GM21526 (cell line): Measurements from ENCODE around the gene THOC6.

ENCODE experiments used
- ATAC-seq: cut with Tn5 transposase; IDR thresholded peaks from one replicate; pipeline ENCODE4 v1.9.1; 2021; ENCODE audit warnings: moderate library complexity; ENCODE audit not compliant: unreplicated experiment, low FRiP score

The THOC6 gene

DNA sequence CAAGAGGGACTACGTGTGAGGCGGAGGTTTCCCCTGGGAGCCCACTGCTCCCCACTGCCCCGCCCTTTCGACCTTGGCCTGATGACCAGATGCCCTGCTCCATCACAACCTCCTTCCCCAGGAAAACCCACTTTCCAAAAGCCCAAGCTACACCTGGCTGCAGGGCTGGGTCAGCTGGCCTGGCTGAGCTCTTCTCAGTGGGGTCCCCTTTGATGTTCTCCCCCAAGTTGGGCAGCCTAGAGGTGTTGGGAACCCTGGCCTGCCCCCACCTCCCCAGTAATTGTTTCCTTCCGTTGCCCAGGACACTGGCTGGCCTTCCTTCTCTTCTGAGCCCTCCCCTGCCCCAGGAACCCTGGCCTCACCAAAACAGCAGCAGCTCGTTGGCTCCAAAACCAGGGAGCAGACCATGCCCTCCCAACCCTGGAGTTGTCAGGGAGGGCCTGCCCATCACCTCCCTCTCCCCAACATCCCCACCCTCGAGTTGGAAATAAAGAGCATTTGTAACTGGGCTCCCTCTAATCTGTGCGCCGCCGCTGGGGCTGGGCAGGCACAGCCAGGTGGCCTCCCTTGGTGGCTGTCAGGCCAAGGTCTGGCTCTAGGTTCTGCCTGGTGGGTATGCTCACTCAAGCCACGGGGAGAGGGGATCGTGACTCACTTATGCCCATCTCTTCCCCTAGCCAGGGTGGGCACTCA is 9.7 kb upstream of the THOC6 start:
- no peak for ATAC-seq

DNA sequence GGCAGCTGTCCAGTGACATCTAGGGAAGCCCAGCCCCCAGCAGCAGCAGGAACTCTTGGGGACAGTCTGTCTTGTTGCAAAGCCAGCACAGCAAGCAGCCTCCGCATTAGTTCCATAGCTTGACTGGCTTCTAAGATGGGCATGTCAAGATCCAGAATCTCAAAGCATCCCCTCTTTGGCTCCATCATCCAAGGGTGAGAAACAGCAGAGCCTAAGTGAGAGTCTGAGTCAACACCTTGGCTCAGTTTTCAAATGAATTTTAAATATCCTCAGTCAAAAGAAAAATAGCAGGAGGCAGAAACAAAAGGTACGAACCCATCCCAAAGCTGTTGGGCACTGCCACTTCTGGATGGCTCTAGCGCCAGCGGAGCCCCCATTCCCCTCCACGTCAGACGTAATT is 8.9 kb upstream of the THOC6 start:
- ATAC-seq: no peak

DNA sequence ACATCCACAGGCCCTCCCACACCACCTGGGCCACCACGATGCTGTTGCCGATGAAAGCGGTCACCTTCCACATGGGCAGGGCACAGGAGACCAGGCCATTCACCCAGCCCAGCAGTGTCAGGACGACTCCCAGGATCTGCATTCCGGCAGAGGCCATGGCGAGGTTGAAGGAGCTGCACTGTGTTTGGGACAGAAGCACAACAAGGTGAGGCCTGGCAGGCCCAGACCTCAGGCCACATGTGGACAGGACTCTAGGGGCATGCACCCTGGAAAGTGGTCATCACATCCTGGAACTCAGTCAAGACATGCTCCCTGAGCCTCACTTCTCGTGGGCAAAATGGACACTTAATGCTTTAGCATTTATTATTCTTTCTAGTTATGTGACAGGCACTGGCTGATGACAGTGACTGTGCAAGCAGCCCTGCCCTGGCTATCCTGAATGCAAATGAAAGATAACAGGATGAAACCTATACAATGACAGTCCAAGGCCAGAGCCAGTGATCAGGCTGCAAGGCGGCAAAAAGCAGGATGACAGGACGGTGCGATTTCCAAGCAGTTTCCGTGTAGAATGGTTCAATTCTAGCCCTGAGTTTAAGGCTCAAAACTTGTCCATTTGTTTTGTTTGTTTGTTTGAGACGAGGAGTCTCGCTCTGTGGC is 7.8 kb upstream of the THOC6 start:
- ATAC-seq: no peak

DNA sequence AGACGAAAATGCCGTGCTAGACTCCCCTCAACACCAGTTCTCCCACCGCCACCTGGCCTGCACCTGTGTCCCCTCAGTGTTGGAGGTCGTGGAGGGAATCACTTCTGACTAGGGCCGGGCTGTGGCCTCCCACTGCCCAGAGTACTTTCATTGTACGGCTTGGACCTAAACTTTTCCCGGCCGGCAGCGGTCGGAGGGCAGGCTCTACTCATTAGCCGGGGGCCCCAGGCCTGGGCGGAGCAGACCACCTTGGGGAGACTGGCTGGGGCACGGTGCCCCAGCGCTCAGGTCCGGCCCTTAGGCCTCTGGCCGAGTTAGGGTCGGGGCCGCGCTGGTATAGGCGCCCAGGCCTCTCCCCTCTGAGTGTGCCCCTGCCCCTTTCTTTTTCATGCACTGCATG is 6.5 kb upstream of the THOC6 start:
- no peak for ATAC-seq

DNA sequence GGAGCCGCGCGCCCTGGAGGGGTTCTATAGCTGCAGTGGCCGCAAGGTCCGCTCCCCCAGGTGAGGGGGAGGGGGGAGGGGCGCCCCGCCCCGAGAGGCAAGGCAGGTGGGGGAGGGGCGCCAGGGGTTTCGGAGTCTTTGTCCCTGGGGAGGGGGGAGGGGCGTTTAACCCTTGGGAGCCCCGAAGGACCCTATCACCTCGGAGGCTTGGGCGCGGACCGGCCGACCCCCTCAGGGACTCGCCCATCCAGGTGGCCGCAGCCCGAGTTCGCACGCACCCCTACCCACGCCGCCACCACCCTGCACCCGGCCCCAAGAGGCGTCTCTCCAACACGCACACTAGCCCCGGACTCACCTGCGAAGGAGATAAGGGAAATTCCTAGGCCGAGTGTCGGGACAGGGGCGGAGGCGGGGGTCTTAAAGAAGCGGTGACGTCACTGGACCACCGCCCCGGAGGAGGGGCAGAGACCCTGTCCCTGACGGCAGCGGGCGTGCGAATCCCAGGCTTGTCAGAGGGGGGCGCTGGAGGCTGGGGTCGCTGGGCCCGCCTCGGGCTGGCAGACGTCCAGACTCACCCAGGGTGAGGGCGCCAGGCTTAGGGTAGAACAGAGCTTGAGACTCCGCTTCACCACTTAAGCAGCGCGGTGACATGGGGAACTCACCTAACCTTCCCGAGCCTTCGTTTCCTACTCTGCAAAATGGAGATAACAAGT is 5.9 kb upstream of the THOC6 start, which contains the start of gene CLDN6:
Gene CLDN6, minus strand, starts transcription at position 390 of the 713 bp plus-strand sequence. CDS start 2,162 bp downstream, outside the sequence.
- no peak for ATAC-seq

DNA sequence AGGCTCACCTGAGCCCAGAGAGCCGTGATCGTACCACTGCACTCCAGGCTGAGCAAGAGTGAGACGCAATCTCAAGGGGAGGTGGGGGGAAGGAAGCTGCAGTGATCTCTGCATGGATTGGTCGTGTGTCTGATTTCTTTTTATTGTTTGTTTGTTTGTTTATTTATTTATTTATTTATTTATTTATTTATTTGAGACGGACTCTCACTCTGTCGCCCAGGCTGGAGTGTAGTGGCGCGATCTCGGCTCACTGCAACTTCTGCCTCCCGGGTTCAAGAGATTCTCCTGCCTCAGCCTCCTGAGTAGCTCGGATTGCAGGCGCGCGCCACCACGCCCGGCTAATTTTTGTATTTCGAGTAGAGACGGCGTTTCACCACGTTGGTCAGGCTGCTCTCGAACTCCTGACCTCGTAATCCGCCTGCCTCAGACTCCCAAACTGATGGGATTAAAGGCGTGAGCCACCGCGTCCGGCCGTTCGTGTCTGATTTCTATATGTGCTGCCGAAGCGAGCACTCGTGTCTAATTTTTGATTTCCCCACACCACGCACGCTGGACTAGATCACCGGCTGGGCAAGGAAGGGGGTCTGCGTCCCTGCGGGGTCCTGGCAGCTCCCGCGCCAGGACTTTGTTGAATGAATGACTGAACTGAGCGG is 4.1 kb upstream of the THOC6 start:
- no peak for ATAC-seq

DNA sequence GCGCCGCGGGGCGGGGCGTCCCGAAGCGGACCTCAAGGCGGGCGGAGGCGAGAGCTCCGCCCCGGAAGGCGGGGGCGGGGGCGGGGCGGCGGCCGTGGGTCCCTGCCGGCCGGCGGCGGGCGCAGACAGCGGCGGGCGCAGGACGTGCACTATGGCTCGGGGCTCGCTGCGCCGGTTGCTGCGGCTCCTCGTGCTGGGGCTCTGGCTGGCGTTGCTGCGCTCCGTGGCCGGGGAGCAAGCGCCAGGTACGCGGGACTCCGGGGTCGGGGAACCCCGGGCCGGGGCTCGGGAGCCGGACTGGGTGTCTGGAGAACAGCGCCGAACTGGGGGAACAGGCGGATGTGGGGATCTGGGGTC is 3.6 kb upstream of the THOC6 start, which contains the start of gene TNFRSF12A:
Gene TNFRSF12A, plus strand, starts transcription at position 122 of the 357 bp plus-strand sequence. Its CDS starts 30 bp downstream, at position 152.
- ATAC-seq: no peak

DNA sequence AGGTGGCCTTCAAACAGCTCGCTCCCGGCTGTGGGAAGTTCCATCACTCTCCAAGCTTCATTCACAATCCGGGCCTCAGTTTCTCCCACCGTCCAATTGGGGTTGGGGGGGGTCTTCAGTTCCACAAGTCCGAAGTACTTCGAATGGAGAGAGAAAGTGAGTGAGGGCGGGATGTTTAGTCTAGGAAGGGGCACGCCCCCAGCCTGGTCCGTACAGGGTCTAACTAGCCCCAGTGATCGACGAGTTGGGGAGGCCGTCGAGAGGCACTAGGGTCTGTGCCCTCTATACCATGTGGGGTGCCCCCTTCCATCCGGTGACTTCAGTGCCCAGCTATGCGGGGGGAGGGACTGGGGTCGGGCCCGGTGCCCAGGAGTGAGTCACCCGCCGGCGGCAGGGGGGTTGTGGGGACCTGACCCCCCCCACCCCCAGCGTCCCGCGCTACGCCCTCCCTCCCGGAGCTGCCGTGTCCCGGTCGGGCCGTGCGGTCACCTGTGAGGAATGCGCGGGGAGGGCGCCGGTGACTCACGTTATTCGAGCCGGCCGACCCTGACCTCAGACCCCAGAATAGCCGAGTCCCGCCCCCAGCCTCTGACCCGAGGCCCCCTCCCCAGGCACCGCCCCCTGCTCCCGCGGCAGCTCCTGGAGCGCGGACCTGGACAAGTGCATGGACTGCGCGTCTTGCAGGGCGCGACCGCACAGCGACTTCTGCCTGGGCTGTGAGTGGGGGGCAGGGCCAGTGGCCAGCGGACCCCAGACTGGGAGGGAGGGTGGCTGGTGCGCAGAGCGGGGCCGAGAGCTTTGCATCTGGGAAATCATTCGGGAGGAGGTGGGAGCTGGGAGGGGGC is 3.0 kb upstream of the THOC6 start:
- ATAC-seq: no peak

DNA sequence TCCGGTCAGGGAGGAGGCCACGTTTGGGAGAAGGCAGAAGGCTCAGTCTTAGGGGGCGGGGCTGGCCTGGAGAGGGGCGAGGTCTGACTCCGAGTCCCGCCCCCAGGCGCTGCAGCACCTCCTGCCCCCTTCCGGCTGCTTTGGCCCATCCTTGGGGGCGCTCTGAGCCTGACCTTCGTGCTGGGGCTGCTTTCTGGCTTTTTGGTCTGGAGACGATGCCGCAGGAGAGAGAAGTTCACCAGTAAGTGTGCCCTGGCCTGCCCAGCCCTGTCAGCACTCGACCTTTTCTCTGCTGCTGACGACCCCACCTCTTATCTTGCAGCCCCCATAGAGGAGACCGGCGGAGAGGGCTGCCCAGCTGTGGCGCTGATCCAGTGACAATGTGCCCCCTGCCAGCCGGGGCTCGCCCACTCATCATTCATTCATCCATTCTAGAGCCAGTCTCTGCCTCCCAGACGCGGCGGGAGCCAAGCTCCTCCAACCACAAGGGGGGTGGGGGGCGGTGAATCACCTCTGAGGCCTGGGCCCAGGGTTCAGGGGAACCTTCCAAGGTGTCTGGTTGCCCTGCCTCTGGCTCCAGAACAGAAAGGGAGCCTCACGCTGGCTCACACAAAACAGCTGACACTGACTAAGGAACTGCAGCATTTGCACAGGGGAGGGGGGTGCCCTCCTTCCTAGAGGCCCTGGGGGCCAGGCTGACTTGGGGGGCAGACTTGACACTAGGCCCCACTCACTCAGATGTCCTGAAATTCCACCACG is 2.2 kb upstream of the THOC6 start:
- ATAC-seq: no peak

DNA sequence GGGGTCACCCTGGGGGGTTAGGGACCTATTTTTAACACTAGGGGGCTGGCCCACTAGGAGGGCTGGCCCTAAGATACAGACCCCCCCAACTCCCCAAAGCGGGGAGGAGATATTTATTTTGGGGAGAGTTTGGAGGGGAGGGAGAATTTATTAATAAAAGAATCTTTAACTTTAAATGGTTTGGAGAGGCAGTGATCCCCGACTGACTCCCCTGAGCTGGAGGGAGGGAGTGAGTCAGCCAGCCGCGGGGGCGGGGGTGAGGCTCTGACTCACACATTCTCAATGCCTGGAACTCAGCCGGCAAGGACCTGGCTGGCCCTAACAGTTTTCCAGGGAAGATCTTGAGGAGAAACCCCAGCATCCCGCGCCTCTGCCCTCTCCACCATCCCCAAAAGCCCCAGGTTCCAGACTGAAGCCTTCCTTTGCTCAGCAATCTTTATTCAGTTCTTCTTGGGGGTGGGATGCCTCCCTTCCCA is 1.6 kb upstream of the THOC6 start:
- no peak for ATAC-seq

DNA sequence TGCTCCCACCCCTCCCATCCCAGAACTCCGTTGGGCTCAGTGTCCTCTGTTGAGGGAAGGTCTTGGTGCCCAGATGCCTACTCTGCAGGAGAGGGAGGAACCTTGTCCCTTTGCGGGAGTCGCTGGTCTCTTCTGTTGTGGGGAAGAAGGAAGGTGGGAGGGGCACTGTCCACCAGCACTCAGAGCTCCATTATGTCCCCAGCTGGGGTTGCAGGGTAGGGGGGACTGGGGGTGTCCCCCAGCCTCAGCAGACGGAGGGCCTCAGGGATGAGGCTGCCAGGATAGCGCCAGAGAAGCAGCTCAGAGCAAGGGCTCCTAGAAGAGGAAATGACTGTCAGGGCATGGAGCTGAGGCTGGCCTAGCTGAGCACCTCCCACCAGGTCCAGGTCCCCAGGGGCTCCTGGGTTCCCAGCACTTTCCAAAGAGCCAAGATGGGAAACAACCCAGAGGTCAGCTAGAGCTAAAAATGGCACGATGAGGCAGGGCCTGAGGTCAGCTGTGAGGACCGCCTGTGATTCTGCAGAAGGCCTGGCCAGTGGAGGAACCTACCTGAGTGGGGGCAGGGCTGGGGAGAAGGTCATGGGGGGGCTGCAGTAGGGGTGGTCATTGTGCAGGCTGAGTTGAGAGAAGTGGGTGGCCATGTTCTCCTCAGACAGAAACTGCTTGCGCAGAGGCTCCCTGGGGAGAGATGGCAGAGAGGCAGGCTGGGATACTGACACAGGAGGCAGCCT is 986 bp upstream of the THOC6 start:
- no peak for ATAC-seq

DNA sequence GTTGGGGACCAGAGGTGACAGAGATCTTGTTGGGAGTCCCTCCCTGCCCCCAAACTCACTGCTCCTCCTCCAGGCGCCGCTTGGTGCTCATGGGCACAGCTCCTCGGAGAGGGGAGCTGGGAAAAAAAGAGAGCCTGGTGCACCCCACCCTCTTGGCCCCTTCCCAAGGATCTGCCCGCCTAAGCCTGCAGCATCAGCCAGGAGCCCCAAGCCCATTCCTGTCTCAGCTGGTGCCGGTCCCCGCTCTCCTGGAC is 493 bp upstream of the THOC6 start:
- ATAC-seq: no peak

DNA sequence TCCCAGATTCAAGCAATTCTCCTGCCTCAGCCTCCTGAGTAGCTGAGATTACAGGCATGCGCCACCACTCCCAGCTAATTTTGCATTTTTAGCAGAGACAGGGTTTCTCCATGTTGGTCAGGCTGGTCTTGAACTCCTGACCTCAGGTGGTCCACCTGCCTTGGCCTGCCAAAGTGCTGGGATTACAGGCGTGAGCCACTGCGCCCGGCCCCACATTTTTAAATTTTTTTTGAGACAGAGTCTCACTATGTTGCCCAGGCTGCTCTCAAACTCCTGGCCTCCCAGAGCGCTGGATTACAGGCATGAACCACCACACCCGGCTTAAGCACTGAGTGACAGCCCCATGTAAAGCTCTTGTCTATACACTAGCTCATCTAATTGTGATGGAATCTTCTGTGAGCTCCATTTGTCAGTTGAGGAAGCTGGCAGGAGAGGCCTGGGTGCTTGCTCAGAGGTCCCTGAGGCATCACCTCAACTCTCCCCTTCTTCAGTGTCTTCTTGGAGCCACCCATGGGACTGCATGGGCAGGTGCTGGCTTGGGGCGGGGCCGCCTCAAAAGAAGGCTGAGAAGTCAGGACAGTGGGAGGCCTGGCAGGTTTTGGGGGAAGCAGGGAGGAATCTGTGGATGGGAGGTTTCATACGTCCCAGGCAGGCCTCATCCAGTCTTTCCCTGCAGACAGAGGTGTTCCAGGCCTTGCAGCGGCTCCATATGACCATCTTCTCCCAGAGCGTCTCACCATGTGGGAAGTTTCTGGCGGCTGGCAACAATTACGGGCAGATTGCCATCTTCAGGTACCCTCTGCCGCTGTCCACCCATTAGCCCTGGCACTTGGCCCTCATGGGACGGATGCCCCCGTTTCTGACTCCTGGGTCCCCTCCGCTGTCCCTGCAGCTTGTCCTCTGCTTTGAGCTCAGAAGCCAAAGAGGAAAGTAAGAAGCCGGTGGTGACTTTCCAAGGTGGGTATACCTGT is 1.5 kb downstream of the THOC6 start:
- ATAC-seq: no peak

DNA sequence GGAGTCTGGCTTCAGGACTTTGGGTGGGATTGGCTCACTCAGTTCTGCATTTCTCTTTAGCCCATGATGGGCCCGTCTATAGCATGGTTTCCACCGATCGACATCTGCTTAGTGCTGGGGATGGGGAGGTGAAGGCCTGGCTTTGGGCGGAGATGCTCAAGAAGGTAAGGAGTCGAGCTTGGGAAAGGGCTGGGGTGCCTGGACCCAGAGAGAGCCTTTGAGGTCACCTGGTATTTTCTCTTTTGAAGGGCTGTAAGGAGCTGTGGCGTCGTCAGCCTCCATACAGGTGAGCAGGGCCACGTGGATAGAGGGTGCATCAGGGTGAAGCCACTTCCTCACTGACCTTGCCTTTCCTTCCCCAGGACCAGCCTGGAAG is 2.2 kb downstream of the THOC6 start:
- no peak for ATAC-seq

DNA sequence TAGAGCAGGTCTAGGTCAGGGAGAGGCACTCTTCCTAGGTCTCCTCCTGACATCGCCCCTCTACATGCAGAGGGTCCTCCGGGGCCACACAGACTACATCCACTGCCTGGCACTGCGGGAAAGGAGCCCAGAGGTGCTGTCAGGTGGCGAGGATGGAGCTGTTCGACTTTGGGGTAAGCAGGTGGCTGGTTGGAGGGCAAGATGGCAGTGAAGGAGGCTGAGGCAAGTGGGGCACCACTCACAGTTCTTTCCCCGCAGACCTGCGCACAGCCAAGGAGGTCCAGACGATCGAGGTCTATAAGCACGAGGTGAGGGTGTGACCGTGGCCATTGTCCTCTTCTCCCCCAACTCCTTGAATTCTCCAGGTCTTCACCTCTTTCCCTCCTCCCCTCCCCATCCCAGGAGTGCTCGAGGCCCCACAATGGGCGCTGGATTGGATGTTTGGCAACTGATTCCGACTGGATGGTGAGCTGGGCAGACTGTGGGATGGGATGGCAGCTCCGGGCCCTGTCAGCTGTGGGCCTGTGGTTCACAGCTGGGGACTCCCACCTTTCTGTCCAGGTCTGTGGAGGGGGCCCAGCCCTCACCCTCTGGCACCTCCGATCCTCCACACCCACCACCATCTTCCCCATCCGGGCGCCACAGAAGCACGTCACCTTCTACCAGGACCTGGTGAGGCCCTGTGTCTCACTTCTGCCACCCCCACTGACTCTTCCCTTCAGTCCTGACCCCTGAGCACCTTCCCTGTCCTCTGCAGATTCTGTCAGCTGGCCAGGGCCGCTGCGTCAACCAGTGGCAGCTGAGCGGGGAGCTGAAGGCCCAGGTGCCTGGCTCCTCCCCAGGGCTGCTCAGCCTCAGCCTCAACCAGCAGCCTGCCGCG is 3.0 kb downstream of the THOC6 start:
- no peak for ATAC-seq

DNA sequence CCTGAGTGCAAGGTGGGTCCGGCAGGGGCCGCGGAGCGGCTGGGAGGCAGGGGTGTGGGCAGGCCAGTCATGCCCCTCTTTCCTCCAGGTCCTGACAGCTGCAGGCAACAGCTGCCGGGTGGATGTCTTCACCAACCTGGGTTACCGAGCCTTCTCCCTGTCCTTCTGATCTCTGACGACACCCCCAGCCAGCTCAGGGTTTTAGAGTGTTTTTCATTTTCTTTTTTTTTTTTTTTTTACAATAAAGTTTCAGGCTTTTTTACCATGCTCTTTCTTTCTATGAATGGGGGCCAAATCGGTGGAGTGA is 3.6 kb downstream of the THOC6 start:
- ATAC-seq: no peak
